GM12891 (cell line): ENCODE data around the gene SPRR2D.

Experiments used
- DNase-seq: peaks from one replicate; pipeline ENCODE4 v3.0.0; 2011; ENCODE audit warnings: low spot score; ENCODE audit not compliant: insufficient read length
- FAIRE-seq: peaks from 2 replicates; lab custom pipeline; 2011; peaks lifted over from hg19 to GRCh38; lab: Jason Lieb, UNC
- PAX5 ChIP-seq: IDR thresholded peaks from 2 replicates; pipeline ENCODE4 v1.6.1; 2011; ENCODE audit warnings: low read length, moderate library complexity, mild to moderate bottlenecking; ENCODE audit not compliant: insufficient read depth, severe bottlenecking
- POLR2A ChIP-seq: IDR thresholded peaks from 2 replicates; pipeline ENCODE4 v1.6.1; 2011; ENCODE audit warnings: low read depth, low read length, control low read depth
- POLR2AphosphoS5 ChIP-seq: IDR thresholded peaks from 2 replicates; pipeline ENCODE4 v1.6.1; 2011; ENCODE audit warnings: low read depth, low read length, control low read depth
- POU2F2 ChIP-seq: IDR thresholded peaks from 2 replicates; pipeline ENCODE4 v1.6.1; 2011; ENCODE audit warnings: low read depth, mild to moderate bottlenecking, control low read depth, low read length, moderate library complexity
- SPI1 ChIP-seq: IDR thresholded peaks from 2 replicates; pipeline ENCODE4 v1.6.1; 2011; ENCODE audit warnings: low read depth, low read length, control low read depth
- TAF1 ChIP-seq: IDR thresholded peaks from 2 replicates; pipeline ENCODE4 v1.6.1; 2011; ENCODE audit warnings: low read depth, low read length, control low read depth

SPRR2D gene

GRCh38 chr1:153001382-153001781 lies 39.5 kb downstream of the SPRR2D start, which contains the start of gene SPRR3:
SPRR3 (plus strand) TSS chr1:153001749; CDS start chr1:153003021, 1,272 bp downstream.
- FAIRE-seq (no peak), DNase-seq (no peak)
- no peak for TF ChIP-seq TAF1
- no peak for TF ChIP-seq POU2F2
- no peak for TF ChIP-seq PAX5
- no peak for TF ChIP-seq SPI1
- no peak for TF ChIP-seq POLR2AphosphoS5
- no peak for TF ChIP-seq POLR2A

- no peak for DNase-seq
- no peak for FAIRE-seq
- TF ChIP-seq POLR2AphosphoS5 (no peak), POLR2A (no peak), TAF1 (no peak), SPI1 (no peak), PAX5 (no peak), POU2F2 (no peak)
Measured at GRCh38 chr1:153000294-153000693, 40.6 kb downstream of the SPRR2D start.

DNA sequence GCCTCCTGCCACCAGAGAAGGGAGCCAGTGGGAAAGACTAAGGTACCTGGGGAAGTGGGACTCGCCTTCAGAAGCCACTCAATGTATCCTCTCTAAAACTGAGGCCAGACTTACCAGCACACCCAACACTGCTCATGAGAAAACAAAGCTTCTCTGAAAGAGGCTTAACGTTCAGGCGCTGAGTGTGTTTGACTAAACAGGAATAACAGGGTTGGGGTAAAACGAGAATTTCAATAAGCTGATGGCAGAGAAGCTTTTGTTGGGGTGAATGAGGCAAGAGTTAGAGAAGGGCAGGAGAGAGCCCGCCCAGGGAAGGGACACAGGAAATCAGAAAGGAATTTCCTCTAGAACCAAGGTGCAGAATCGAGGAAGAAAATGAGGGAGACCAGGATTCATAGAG lies 41.1 kb downstream of the SPRR2D start:
- no peak for DNase-seq
- no peak for FAIRE-seq
- TF ChIP-seq TAF1 (no peak), POLR2AphosphoS5 (no peak), PAX5 (no peak), POLR2A (no peak), SPI1 (no peak), POU2F2 (no peak)

- DNase-seq: no peak
- no peak for FAIRE-seq
- TF ChIP-seq POLR2A (no peak), SPI1 (no peak), TAF1 (no peak), POU2F2 (no peak), POLR2AphosphoS5 (no peak), PAX5 (no peak)
Measured at GRCh38 chr1:152998476-152998875, 42.4 kb downstream of the SPRR2D start.

- no peak for DNase-seq
- TF ChIP-seq POLR2AphosphoS5 (no peak), POU2F2 (no peak), PAX5 (no peak), TAF1 (no peak), SPI1 (no peak), POLR2A (no peak)
- FAIRE-seq: no peak
Measured at GRCh38 chr1:152997901-152998300, 43.0 kb downstream of the SPRR2D start.

GRCh38 chr1:152996633-152997400 lies 44.1 kb downstream of the SPRR2D start:
- no peak for FAIRE-seq
- TF ChIP-seq POLR2A (no peak), POU2F2 (no peak), POLR2AphosphoS5 (no peak), SPI1 (no peak)

GRCh38 chr1:152995842-152996241 lies 45.1 kb downstream of the SPRR2D start:
- no peak for TF ChIP-seq PAX5
- no peak for TF ChIP-seq TAF1
- no peak for TF ChIP-seq SPI1
- no peak for TF ChIP-seq POLR2AphosphoS5
- no peak for TF ChIP-seq POU2F2
- TF ChIP-seq POLR2A: no peak
- FAIRE-seq: no peak
- DNase-seq: no peak

More at GRCh38 chr1:152996633-152997400, 44.1 kb downstream of the SPRR2D start:
- no peak for DNase-seq

DNA sequence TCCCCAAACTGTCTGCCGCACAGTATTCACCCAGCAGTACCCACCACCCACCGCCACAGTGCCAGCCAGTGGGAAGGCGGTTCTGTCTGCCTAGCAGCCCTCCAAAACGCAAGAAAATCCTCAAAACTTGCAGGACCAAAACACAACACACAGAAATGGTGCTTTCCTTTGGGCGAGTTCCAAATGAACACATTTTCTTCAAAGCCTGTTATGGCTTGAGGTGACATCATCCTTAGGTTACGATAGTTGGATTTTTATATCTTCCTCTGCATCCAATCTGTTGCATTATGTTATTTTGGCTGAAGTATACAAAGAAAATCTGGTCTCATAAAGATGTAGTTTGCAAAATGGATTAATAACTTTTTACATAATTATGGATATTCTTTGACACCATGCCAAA lies 47.7 kb downstream of the SPRR2D start:
- FAIRE-seq: no peak
- DNase-seq: no peak
- TF ChIP-seq SPI1: no peak
- no peak for TF ChIP-seq POU2F2
- no peak for TF ChIP-seq POLR2A
- no peak for TF ChIP-seq POLR2AphosphoS5
- no peak for TF ChIP-seq PAX5
- TF ChIP-seq TAF1: no peak
